Activated naive CD8-positive, alpha-beta T cell treated with anti-CD3 and anti-CD28 coated beads, Interleukin-2, amount 10 ng/mL, durations not matched to agents 7 days and 5 days (primary cell): ENCODE results near the gene THY1. TPM values are rescaled to one million over a fixed set of nuclear protein-coding genes. Genes with fewer than 3 reads are reported as not detected.

Experiments
- ATAC-seq: fragments of 150-1000 bp; cut with Tn5 transposase; one replicate; pipeline ENCODE4 v1.10.0; 2021; ENCODE audit warnings: low read depth, moderate library complexity
- POLR2A ChIA-PET: fragments of 350-600 bp; sonication (Branson Sonifier 250); formaldehyde crosslinking; loops from one replicate; lab custom pipeline; 2021; ENCODE audit warnings: antibody characterized with exemption; lab: Charles Lee
- DNase-seq: peaks from one replicate; pipeline ENCODE4 v3.0.0; 2021
- H3K27ac Mint-ChIP-seq: one replicate; pipeline ENCODE4 v1.8.0; 2022; ENCODE audit warnings: mild to moderate bottlenecking, mixed read lengths
- H3K27me3 Mint-ChIP-seq: one replicate; pipeline ENCODE4 v1.8.0; 2022; ENCODE audit warnings: mild to moderate bottlenecking, moderate library complexity, mixed read lengths
- H3K36me3 Mint-ChIP-seq: one replicate; pipeline ENCODE4 v1.8.0; 2021; ENCODE audit warnings: mild to moderate bottlenecking, mixed read lengths
- H3K4me1 Mint-ChIP-seq: one replicate; pipeline ENCODE4 v1.8.0; 2021; ENCODE audit warnings: mixed read lengths
- H3K4me3 Mint-ChIP-seq: one replicate; pipeline ENCODE4 v1.8.0; 2022; ENCODE audit warnings: mild to moderate bottlenecking, moderate library complexity, mixed read lengths
- H3K9me3 Mint-ChIP-seq: one replicate; pipeline ENCODE4 v1.8.0; 2021; ENCODE audit warnings: mixed read lengths
- total RNA-seq, 2 experiments: library from RNA; stranded (reverse); gene quantifications; one replicate each; pipeline ENCODE4 v1.2.3, GENCODE V29; 2021

THY1 gene
- total RNA-seq, 2 experiments from 2014 or later: not detected

DNA sequence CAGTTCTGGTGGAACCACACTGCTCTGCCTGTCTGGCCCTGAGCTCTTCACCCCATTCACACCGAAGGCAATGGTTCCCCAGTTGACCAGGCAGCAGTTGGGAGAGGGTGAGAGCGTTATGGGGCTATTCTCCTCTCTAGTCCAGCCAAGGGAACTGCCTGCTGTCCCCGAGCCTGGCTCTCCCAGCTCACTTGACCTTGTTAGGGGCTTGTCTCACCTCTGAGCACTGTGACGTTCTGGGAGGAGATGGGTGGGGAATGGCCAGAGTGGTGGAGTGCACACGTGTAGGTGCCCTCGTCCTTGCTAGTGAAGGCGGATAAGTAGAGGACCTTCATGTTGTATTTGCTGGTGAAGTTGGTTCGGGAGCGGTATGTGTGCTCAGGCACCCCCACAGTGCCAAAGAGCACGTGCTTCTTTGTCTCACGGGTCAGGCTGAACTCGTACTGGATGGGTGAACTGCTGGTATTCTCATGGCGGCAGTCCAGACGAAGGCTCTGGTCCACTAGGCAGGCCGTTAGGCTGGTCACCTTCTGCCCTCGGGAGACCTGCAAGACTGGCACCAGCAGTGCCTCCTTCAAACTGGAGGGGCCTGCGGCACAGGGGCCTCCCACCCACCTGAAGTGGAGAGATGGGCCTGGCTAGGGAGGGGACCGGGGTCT lies 3.0 kb downstream of the THY1 start:
- H3K27ac Mint-ChIP-seq: no peak overlapping the region
- no peak overlapping the region for H3K4me3 Mint-ChIP-seq
- no peaks in the 10 kb centered on the region for H3K36me3 Mint-ChIP-seq
- ATAC-seq (no peak), DNase-seq (no peak)
- H3K27me3 Mint-ChIP-seq: peaks cover 45% of the 10 kb centered on the region
- peaks cover 7% of the 10 kb centered on the region for H3K4me1 Mint-ChIP-seq
- POLR2A ChIA-PET: no interaction called here
- H3K9me3 Mint-ChIP-seq: no peaks in the 10 kb centered on the region

DNA sequence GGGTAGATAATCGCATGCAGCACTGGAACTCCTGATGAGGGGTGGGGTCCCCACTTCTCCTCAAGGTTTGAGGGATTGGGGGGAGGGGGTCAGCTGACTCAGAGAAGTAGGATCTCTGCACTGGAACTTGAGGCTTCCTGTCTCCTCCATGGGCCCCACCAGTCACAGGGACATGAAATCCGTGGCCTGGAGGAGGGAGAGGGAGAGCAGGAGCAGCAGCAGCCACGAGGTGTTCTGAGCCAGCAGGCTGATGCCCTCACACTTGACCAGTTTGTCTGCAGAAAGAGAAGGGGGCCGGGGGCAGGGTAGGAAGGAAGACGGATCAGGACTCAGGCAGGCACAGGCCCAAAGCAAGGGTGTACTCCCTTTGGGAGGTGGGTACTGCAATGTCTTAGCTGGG lies 3.7 kb downstream of the THY1 start:
- no peak overlapping the region for H3K27ac Mint-ChIP-seq
- H3K27me3 Mint-ChIP-seq: peaks cover 38% of the 10 kb centered on the region
- DNase-seq: no peak
- no peaks in the 10 kb centered on the region for H3K36me3 Mint-ChIP-seq
- H3K4me3 Mint-ChIP-seq: no peak overlapping the region
- peaks cover 3% of the 10 kb centered on the region for H3K9me3 Mint-ChIP-seq
- ATAC-seq: no peak
- H3K4me1 Mint-ChIP-seq: peaks cover 7% of the 10 kb centered on the region
- POLR2A ChIA-PET: no interaction called here

DNA sequence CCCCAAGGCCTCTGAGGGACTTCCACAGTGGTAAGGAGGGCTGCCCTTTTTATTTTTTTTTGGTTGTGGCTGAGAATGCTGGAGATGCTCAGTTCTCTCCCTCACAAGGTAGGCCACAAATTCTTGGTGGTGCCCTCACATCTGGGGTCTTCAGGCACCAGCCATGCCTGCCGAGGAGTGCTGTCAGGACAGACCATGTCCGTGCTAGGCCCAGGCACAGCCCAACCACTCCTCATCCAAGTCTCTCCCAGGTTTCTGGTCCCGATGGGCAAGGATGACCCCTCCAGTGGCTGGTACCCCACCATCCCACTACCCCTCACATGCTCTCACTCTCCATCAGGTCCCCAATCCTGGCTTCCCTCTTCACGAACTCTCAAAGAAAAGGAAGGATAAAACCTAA lies 4.2 kb downstream of the THY1 start:
- no peak for DNase-seq
- Mint-ChIP-seq H3K27ac (no peak overlapping the region), H3K27me3 (peaks cover 33% of the 10 kb centered on the region), H3K4me1 (peaks cover 7% of the 10 kb centered on the region), H3K4me3 (no peak overlapping the region), H3K9me3 (peaks cover 3% of the 10 kb centered on the region), H3K36me3 (no peaks in the 10 kb centered on the region)
- POLR2A ChIA-PET: no interaction called here
- no peak for ATAC-seq

DNA sequence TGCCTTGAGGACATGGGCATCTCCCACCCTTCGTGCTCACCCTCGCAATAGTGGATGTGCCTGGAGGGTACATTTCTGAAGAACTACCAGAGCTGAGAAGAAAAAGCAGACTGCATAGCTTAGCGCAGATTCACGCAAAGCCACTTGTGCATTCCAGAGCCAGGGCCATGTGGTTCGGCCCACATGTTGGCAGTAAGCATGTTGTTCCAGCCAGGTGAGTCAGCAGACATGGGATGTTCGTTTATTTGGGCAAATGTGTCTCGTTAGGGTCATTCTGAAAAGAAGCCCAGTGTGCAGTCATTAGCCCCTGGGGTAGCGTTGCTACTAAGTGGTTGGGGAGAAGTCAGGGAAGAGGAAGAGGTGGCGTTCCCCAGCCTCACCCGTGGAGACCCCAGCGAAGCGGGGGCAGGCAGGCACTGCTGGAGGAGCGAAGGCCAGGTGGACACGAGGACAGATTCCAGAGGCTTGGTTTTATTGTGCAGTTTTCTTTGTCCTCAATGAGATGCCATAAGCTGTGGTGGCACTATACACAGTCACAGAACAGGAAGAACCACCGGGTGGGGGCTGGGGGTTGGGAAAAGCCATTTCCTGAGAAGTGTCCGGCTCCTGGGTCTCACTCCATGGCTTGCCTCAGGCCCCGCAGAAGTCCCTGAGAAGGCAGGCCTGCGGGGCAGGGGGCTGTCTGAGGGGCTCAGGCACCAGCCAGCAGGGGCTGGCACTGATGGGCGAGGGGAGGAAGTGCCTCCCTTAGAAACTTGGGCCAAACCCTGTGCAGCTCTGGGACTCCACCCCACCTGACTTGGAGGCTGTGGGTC lies 5.0 kb downstream of the THY1 start:
- DNase-seq (no peak), ATAC-seq (no peak)
- peaks cover 7% of the 10 kb centered on the region for H3K4me1 Mint-ChIP-seq
- no peaks in the 10 kb centered on the region for H3K36me3 Mint-ChIP-seq
- H3K4me3 Mint-ChIP-seq: no peak overlapping the region
- H3K27ac Mint-ChIP-seq: no peak overlapping the region
- H3K9me3 Mint-ChIP-seq: peaks cover 3% of the 10 kb centered on the region
- H3K27me3 Mint-ChIP-seq: peaks cover 26% of the 10 kb centered on the region
- POLR2A ChIA-PET: no interaction called here

DNA sequence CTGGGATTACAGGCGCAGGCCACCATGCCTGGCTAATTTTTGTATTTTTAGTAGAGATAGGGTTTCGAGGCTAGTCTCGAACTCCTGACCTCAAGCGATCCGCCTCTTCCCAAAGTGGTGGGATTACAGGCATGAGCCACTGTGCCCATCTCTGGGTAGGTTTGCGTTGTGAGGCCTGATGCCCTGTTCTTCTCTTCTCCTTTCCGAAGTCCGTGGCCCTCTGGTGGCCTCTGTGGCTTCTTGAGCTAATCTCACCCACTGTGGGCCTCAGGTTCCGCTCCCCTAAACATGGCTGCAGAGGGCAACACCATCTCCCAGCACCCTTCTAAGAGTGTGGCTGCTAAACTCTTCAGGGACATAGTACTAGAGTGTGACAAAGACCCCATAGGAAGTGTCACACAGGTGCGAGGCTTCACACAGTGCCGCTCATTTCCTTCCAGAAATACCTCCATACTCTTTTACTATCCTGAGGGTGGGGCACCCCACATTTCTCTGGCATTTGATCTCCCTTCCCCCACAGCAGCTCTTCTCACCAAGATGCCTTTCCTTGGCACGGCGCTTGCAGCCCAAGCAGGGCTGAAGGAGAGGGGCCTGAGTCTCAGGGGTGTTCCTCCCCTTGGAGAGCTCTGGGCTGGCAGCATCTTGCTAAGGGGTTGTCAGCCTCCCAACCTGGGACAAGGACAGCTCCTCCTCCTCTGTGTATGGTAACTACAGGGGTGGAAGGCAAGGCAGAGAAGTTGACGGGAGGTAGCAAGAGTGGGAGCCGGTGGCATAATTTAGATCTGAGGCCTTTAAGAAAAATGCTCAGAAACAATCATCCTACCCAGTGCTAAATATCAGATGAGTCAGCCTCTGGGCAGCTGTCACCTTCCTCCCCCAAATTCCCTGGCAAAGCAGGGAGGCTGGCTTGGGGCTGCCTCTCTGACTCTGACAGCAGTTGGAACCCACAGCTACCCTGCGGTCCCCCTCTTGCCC lies 6.1 kb downstream of the THY1 start:
- no peak for ATAC-seq
- Mint-ChIP-seq H3K9me3 (peaks cover 3% of the 10 kb centered on the region), H3K27me3 (peaks cover 17% of the 10 kb centered on the region), H3K4me3 (no peak overlapping the region), H3K4me1 (no peaks in the 10 kb centered on the region), H3K27ac (no peak overlapping the region), H3K36me3 (no peaks in the 10 kb centered on the region)
- DNase-seq: no peak
- POLR2A ChIA-PET: no interaction called here

DNA sequence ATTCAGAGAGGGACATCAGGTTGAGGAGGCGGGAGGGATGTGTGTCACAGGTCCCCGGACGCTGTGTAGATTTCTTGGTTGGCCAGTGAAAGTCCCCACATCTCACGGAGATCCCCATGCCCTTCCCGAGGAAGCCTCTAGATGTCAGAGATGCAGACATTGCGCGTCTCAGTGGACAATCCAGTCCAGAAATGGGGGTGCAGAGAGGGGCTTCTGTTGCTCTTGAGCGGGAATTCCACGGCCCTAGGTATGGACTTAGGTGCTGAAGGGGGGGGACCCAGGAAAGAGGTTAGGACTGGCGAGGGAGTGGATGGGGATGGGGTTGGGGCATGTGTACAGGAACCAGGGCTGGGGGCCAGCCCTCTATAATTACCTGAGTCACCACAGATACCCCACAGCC lies 7.0 kb downstream of the THY1 start:
- ATAC-seq (no peak), DNase-seq (no peak)
- H3K27me3 Mint-ChIP-seq: peaks cover 10% of the 10 kb centered on the region
- H3K4me1 Mint-ChIP-seq: no peaks in the 10 kb centered on the region
- POLR2A ChIA-PET: no interaction called here
- H3K4me3 Mint-ChIP-seq: no peak overlapping the region
- no peaks in the 10 kb centered on the region for H3K36me3 Mint-ChIP-seq
- H3K27ac Mint-ChIP-seq: no peak overlapping the region
- H3K9me3 Mint-ChIP-seq: peaks cover 3% of the 10 kb centered on the region

DNA sequence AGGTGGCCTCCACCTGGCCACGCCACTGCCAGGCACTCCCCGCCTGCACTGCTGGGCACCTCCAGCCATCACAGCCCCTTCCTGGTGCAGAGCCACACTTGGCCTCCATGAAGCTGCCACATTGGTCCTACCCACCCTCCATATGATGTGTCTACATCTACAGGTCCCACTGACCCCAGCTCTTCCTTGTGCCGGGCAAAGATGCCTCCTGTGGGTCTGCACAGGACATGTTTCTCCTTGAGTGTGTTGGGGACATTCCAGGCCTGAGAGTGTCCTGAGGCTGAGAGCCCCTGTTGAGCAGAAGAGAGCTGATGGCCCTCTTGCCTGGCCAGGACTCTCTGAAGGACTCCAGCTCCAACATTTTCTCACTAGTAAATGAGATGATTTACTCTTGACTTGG lies 7.5 kb downstream of the THY1 start:
- Mint-ChIP-seq H3K36me3 (no peaks in the 10 kb centered on the region), H3K27ac (no peak overlapping the region), H3K9me3 (peaks cover 3% of the 10 kb centered on the region), H3K27me3 (peaks cover 6% of the 10 kb centered on the region), H3K4me3 (no peak overlapping the region), H3K4me1 (no peaks in the 10 kb centered on the region)
- ATAC-seq (no peak), DNase-seq (no peak)
- POLR2A ChIA-PET: no interaction called here

DNA sequence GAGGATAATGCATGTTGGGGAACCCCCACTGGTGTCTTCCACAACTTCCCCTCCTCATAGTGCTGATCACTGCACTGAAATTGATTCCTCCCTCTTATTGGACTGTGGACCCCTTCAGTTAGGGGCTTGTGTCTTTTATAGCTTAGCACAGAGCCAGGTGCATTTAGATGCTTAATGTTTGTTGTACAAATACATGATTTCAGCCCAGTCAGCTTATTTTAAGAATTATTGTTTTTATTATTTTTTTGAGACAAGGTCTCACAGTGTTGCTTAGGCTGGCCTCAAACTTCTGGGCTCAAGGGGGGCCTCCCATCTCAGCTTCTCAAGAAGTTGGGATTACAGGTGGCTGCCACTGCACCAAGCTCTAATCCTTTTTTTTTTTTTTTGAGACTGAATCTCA lies 8.2 kb downstream of the THY1 start:
- Mint-ChIP-seq H3K27ac (no peak overlapping the region), H3K9me3 (peaks cover 3% of the 10 kb centered on the region), H3K27me3 (peaks cover 4% of the 10 kb centered on the region), H3K4me1 (no peaks in the 10 kb centered on the region), H3K36me3 (no peaks in the 10 kb centered on the region), H3K4me3 (no peak overlapping the region)
- no peak for DNase-seq
- no peak for ATAC-seq
- POLR2A ChIA-PET: no interaction called here

DNA sequence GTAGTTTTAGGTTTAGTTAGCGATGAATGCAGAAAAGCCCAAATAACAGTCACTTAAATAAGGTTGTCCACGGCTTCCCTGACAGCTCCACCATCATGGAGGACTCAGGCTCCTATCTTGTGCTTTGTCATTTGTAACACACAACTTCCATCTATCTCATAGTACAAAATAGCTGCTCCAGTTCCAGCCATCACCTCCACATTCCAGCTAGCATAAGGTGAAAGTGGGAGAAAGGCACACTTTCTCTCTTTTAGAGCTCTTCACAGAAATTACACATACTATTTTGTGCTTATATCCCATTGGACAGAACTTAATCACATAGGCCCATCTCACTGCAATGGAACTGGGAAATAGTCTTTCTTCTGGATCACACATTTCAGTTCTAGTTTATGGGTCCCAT lies 8.7 kb downstream of the THY1 start:
- Mint-ChIP-seq H3K27ac (no peak overlapping the region), H3K27me3 (peaks cover 6% of the 10 kb centered on the region), H3K9me3 (peaks cover 3% of the 10 kb centered on the region), H3K36me3 (no peaks in the 10 kb centered on the region), H3K4me3 (no peak overlapping the region), H3K4me1 (no peaks in the 10 kb centered on the region)
- no peak for ATAC-seq
- POLR2A ChIA-PET: no interaction called here
- DNase-seq: no peak

DNA sequence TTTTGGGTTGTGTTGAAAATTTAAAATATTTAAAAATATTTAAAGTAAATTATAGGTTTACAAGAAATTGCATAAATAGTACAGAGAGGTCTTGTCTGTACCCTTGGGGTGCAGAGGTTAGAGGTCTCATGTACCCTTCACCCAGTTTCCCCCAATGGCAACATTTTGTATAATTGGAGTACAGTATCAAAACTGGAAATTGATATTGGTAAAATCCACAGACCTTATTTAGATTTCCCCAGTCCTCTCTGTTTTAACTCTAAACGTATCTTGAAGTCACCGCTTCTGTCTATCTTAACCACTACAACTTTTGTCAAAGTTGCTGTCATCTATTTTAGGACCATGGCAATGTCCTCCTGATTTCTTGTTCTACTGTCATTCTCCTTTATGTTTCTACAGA lies 10.9 kb downstream of the THY1 start:
- Mint-ChIP-seq H3K27me3 (peaks cover 3% of the 10 kb centered on the region), H3K9me3 (peaks cover 3% of the 10 kb centered on the region), H3K27ac (no peak overlapping the region), H3K4me1 (no peaks in the 10 kb centered on the region), H3K36me3 (no peaks in the 10 kb centered on the region), H3K4me3 (no peak overlapping the region)
- POLR2A ChIA-PET: no interaction called here
- no peak for ATAC-seq
- DNase-seq: no peak

DNA sequence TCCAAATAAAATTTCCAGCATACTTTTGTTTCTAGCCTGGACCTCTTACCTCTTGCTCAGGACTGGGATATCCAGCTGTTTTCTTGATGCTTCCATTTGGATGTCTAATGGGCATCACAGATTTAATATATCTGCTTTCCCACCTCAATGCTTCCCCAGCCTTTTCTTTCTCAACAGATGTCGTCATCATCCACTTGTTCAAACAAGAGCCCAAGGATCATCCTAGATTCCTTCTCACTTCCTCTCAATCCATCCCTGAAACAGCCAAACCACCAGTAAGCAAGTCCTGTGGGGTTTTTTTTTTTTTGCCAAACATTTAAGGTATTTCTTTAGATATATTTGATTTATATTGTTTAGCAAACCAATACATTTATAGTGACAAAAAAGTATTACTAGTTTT lies 12.5 kb downstream of the THY1 start:
- H3K4me3 Mint-ChIP-seq: no peak overlapping the region
- POLR2A ChIA-PET: no interaction called here
- ATAC-seq (no peak), DNase-seq (no peak)
- H3K27ac Mint-ChIP-seq: no peak overlapping the region
- peaks cover 3% of the 10 kb centered on the region for H3K27me3 Mint-ChIP-seq
- H3K9me3 Mint-ChIP-seq: peaks cover 3% of the 10 kb centered on the region
- no peaks in the 10 kb centered on the region for H3K4me1 Mint-ChIP-seq
- H3K36me3 Mint-ChIP-seq: no peaks in the 10 kb centered on the region

DNA sequence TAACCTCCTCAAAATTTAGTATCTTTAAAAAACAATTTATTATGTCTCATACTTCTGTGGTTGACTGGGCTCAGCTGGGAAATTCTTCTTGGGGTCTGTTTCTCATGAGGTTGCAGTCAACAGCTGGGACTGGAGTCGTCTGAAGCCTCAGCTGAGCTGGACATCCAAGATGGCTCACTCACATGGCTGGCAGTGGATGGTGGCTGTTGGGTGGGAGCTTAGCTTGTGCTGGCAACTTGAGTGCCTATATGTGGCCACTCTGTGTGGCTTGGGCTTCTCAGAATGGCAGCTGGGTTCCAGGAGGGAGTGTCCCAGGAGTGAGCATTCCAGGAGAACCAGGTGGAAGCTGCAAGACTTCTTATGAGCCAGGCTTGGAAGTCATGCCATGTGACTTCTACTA lies 13.2 kb downstream of the THY1 start:
- H3K36me3 Mint-ChIP-seq: no peaks in the 10 kb centered on the region
- H3K9me3 Mint-ChIP-seq: peaks cover 3% of the 10 kb centered on the region
- ATAC-seq: no peak
- no peak overlapping the region for H3K27ac Mint-ChIP-seq
- DNase-seq: no peak
- H3K4me3 Mint-ChIP-seq: no peak overlapping the region
- POLR2A ChIA-PET: no interaction called here
- peaks cover 3% of the 10 kb centered on the region for H3K27me3 Mint-ChIP-seq
- H3K4me1 Mint-ChIP-seq: no peaks in the 10 kb centered on the region

DNA sequence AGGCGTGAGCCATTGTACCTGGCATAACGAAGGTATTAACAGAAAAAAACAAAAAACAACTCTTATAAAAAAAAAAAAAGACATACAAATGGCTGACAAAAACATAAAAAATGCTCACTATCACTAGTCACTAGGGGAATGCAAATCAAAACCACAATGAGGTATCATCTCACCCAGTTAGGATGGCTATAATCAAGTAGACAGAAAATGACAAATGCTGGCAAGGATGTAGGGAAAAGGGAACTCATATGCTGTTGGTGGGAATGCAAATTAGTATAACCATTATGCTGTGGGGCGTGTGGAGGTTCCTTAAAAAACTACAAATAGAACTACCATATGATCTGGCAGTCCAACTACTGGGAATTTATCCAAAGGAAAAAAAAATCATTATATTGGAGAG lies 17.0 kb downstream of the THY1 start:
- Mint-ChIP-seq H3K27ac (no peak overlapping the region), H3K4me1 (no peaks in the 10 kb centered on the region), H3K9me3 (peaks cover 5% of the 10 kb centered on the region), H3K27me3 (peaks cover 7% of the 10 kb centered on the region), H3K36me3 (no peaks in the 10 kb centered on the region), H3K4me3 (no peak overlapping the region)
- POLR2A ChIA-PET: no interaction called here
- ATAC-seq: no peak
- no peak for DNase-seq
